HG02759 (cell line): ENCODE results near the gene HS2ST1.
"Not testable (repeated sequence)": the region's sequence is repeated elsewhere in the genome, so short reads cannot be mapped to it uniquely, and the experiment has no call there.

ENCODE experiments used
- ATAC-seq: cut with Tn5 transposase; IDR thresholded peaks from one replicate; pipeline ENCODE4 v1.9.1; 2021; ENCODE audit warnings: mild to moderate bottlenecking, moderate library complexity; ENCODE audit not compliant: unreplicated experiment

HS2ST1 gene

GRCh38 chr1:86914601-86914997, at the start of gene HS2ST1:
Gene HS2ST1 (plus strand): TSS chr1:86914635.
- ATAC-seq, result no peak

- ATAC-seq, result peak; percentile 73
Measured at GRCh38 chr1:86865973-86866637, 48.3 kb upstream of the HS2ST1 start.

- no peak for ATAC-seq
Measured at GRCh38 chr1:86866665-86867064, 47.8 kb upstream of the HS2ST1 start.

- ATAC-seq, result not testable (repeated sequence)
Measured at GRCh38 chr1:86867278-86867677, 47.2 kb upstream of the HS2ST1 start.

- no peak for ATAC-seq
Measured at GRCh38 chr1:86868477-86868876, 46.0 kb upstream of the HS2ST1 start.

- ATAC-seq, result no peak
Measured at GRCh38 chr1:86871001-86871400, 43.4 kb upstream of the HS2ST1 start.

- ATAC-seq, result no peak
Measured at GRCh38 chr1:86872086-86872485, 42.3 kb upstream of the HS2ST1 start.

- no peak for ATAC-seq
Measured at GRCh38 chr1:86875722-86876121, 38.7 kb upstream of the HS2ST1 start.

GRCh38 chr1:86887479-86888162, 26.8 kb upstream of the HS2ST1 start:
- no peak for ATAC-seq

- ATAC-seq, result no peak
Measured at GRCh38 chr1:86888327-86888726, 26.1 kb upstream of the HS2ST1 start.

GRCh38 chr1:86899401-86899800, 15.0 kb upstream of the HS2ST1 start:
- ATAC-seq, result not testable (repeated sequence)

GRCh38 chr1:86905875-86906274, 8.6 kb upstream of the HS2ST1 start:
- ATAC-seq, result no peak

- ATAC-seq, result no peak
Measured at GRCh38 chr1:86906419-86906818, 8.0 kb upstream of the HS2ST1 start.

- no peak for ATAC-seq
Measured at GRCh38 chr1:86912281-86912900, 2.0 kb upstream of the HS2ST1 start.

GRCh38 chr1:86913399-86913895, 988 bp upstream of the HS2ST1 start:
- no peak for ATAC-seq

- peak; percentile 87 for ATAC-seq
Measured at GRCh38 chr1:86913896-86914600, 387 bp upstream of the HS2ST1 start, which contains the start of gene SELENOF. Gene SELENOF (minus strand): TSS chr1:86914126. CDS start chr1:86914111, 15 bp downstream.

- ATAC-seq, result peak; percentile 26
Measured at GRCh38 chr1:86914998-86915736, 732 bp downstream of the HS2ST1 start.

GRCh38 chr1:86915737-86916235, 1.4 kb downstream of the HS2ST1 start:
- ATAC-seq, result no peak

GRCh38 chr1:86916752-86917151, 2.3 kb downstream of the HS2ST1 start:
- no peak for ATAC-seq

- ATAC-seq, result no peak
Measured at GRCh38 chr1:86922445-86922844, 8.0 kb downstream of the HS2ST1 start.
